ENCODE data around the gene ATRNL1.

Gene ATRNL1

DNA sequence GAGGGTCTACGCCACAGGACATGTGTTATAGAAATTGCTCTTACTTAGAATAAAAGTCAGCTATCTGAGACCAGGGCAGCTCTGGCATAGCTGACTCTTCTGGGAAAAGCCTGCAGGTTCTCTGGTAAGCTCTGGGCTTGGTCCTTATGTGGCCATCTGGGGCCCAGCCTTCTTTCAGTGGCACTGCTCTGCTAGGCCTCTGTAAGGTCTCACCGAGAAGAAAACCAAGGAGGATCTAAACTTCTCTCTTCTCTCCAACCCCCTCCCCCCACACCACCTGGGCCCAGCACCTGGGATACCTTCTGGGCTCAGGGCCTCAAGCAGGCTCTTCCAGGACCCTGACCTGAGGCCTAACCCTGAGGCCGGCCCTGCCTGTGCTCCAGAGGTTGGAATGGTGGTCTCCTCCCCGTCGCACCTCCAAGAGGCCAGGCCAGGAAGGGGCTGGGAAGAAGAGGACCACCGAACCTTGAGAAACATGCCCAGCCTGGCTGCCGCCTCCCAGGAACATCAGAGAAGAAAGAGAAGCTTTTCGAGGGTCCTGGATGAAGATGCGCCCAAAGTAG, 856.2 kb downstream of the ATRNL1 start:
- Mint-ChIP-seq H3K9me3 (no peaks in the 10 kb centered on the region), H3K27me3 (ENCODE audit: low read depth) (no peaks in the 10 kb centered on the region), H3K36me3 (ENCODE audit: low read depth) (no peaks in the 10 kb centered on the region), H3K4me3 (no peak overlapping the region), H3K27ac (no peak overlapping the region), H3K4me1 (ENCODE audit: low read depth) (no peaks in the 10 kb centered on the region)

DNA sequence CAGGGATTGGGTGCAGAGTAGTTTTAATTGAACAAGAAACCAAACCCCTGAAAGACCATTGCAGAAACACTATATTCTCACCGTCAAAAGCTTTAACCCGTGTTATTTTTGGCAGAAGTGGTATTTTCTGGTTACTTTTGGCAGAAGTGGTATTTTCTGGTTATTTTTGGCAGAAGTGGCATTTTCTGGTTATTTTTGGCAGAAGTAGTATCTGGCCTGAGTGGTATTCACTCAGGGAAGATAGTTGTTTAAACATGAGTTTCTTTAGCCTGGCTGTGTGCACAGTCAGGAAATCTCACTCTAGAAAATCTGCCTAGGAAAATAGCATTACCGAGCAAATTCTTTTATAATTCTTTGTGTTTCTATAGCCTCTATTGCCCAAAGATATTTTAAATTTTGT, 857.2 kb downstream of the ATRNL1 start:
- no peaks in the 10 kb centered on the region for H3K9me3 Mint-ChIP-seq
- no peak overlapping the region for H3K27ac Mint-ChIP-seq
- H3K27me3 Mint-ChIP-seq (ENCODE audit: low read depth), result no peaks in the 10 kb centered on the region

DNA sequence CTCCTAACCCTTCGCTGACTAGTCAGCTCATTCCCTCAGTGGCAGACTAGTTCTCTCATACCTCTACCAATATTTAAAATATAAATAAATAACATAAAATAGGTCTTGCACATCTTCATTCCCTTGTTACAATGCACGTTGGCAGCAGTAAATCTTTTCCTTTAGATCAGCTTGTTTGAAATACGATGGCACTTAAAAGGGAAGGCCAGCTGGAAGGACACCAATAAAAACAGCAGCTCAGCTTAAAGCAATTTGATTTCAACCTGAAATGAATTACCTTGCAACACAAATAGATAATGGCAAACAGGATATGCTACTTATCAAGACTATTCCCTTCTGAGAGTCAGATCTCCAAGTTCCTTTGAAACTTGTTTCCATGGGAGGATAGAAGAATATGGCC, 858.1 kb downstream of the ATRNL1 start:
- Mint-ChIP-seq H3K4me1 (ENCODE audit: low read depth) (no peaks in the 10 kb centered on the region), H3K9me3 (no peaks in the 10 kb centered on the region), H3K36me3 (ENCODE audit: low read depth) (no peaks in the 10 kb centered on the region), H3K27ac (no peak overlapping the region), H3K4me3 (no peak overlapping the region), H3K27me3 (ENCODE audit: low read depth) (no peaks in the 10 kb centered on the region)

More for the DNA sequence above, 857.2 kb downstream of the ATRNL1 start:
- Mint-ChIP-seq H3K4me3 (no peak overlapping the region), H3K4me1 (ENCODE audit: low read depth) (no peaks in the 10 kb centered on the region), H3K36me3 (ENCODE audit: low read depth) (no peaks in the 10 kb centered on the region)

DNA sequence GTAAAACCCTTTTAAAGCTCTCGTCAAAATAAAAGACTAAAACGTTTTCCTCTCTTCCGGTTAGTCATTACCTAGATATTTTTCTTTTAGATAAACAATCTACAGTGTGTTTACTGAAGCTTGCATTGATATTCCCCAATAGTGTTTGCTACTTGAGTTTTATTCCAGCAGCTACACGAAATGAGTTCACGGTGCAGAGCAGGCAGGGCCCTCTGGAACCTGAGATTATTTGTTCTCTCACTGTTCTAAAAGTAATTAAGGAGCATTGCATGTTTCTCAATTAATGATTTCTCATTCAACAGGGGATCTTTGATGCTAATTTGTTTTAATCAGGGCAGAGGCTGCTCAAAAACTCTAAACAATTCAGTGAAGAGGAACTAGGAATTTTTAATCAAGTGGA, 860.1 kb downstream of the ATRNL1 start:
- Mint-ChIP-seq H3K27ac (no peak overlapping the region), H3K27me3 (ENCODE audit: low read depth) (no peaks in the 10 kb centered on the region), H3K4me1 (ENCODE audit: low read depth) (no peaks in the 10 kb centered on the region)

DNA sequence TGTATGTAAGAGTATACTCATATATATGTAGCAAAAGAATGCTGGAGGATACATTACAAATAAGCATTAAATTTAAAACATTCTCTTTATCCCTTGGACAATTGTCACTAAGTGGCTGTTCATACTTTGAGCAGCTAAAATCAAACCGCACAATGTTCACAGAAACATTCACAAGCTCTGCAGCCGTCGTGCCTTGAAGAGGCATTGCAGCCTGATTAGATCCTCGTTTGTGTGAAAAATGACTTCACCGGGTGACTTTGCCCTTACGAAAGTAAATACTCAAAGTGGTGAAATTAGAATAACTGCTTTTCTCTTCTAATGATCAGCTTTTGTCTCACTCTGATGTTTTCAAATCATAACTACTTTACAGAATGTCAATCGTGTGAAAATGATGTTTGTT, 860.8 kb downstream of the ATRNL1 start:
- Mint-ChIP-seq H3K4me3 (no peak overlapping the region), H3K27ac (no peak overlapping the region), H3K36me3 (ENCODE audit: low read depth) (no peaks in the 10 kb centered on the region), H3K9me3 (no peaks in the 10 kb centered on the region), H3K27me3 (ENCODE audit: low read depth) (no peaks in the 10 kb centered on the region), H3K4me1 (ENCODE audit: low read depth) (no peaks in the 10 kb centered on the region)

More for the DNA sequence above, 860.1 kb downstream of the ATRNL1 start:
- Mint-ChIP-seq H3K4me3 (no peak overlapping the region), H3K36me3 (ENCODE audit: low read depth) (no peaks in the 10 kb centered on the region), H3K9me3 (no peaks in the 10 kb centered on the region)

DNA sequence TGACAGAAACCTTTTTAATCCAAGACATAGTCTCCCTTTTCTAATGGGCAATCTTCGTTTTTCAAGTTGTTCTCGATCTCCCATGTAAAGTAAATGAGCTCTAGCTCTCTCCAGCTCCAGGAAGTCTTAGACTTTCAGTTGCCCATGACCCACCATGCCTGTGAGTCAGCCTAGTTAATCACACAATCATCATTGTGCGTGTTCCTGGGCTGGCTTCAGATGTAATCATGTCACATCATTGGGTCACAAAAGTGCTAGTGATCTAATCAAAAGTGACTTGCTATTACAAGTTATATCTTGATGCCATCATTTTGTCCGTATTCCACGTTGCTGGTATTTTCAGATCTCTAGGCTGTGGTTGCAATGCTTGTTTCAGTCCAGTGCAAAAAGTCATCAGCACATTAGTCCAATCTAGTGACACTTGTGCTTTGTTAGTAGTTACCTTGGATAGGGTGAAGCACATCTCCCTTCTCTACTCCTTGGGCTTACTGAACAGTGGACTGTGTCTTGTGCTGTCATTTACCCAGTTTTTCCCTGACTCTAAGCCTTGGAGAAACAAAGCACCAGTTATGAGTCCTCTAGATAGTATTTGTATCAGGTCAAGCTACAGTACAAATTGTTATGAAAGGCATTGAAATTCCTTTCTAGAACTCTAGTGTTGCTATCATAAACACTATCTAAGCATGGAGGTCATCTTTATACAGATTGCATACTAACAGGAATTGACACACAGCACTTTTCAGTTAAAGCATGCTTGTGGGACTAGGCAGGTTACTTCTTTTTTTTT, 863.3 kb downstream of the ATRNL1 start:
- H3K27ac Mint-ChIP-seq, result no peak overlapping the region

DNA sequence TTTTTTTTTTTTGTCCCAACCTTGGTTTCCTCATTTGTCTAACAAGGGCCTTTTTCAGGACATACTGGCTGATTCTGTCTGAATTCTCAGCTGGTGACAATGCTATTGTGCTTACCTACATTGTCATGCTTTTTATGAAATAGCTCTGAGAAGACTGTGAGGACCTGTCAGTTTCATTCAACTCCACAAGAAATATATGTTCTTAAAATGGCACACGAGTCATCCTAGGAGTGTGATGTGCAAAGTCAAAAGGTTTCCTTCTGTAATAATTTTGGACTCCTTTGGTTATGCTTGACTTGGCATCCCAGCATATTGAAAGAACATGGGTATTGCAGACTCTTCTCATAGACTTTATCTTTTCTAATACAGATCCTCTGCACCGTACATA, 863.8 kb downstream of the ATRNL1 start:
- no peaks in the 10 kb centered on the region for H3K27me3 Mint-ChIP-seq (ENCODE audit: low read depth)
- H3K4me1 Mint-ChIP-seq (ENCODE audit: low read depth), result no peaks in the 10 kb centered on the region
- H3K27ac Mint-ChIP-seq, result no peak overlapping the region
- no peak overlapping the region for H3K4me3 Mint-ChIP-seq
- H3K36me3 Mint-ChIP-seq (ENCODE audit: low read depth), result no peaks in the 10 kb centered on the region
- no peaks in the 10 kb centered on the region for H3K9me3 Mint-ChIP-seq

More for the DNA sequence above, 863.3 kb downstream of the ATRNL1 start:
- no peaks in the 10 kb centered on the region for H3K4me1 Mint-ChIP-seq (ENCODE audit: low read depth)
- H3K27me3 Mint-ChIP-seq (ENCODE audit: low read depth), result no peaks in the 10 kb centered on the region
- H3K4me3 Mint-ChIP-seq, result no peak overlapping the region
- no peaks in the 10 kb centered on the region for H3K36me3 Mint-ChIP-seq (ENCODE audit: low read depth)
- no peaks in the 10 kb centered on the region for H3K9me3 Mint-ChIP-seq

DNA sequence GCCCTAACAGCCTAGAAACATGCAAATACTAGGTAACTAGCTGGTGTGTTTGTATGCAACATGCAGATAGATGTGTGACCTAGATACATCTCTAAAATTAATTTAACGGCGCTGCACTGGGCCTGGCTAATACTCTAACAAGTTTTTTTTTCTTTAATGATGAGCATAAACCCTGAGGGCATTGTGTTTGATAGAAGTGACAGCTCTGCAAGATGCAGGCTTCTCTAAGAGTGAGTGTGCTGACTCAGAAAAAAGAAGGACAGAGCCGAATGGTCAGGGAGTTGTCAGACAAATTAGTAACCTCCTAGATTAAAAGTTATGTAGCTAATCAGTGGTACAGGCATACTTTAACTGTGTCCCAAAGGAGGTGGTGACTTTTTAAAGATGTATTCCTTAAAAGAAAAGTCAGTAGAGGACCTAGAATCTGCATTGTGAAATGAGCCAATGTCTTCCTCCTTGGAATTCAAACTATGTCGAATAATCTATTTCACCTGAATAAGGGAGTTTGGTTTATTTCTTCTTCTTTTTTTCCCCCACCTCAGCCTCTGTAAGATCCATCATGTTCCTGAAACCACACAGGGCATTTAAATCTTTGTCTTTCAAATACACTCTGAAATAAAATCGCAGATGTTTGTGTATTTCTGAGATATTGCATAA, 864.7 kb downstream of the ATRNL1 start:
- H3K36me3 Mint-ChIP-seq (ENCODE audit: low read depth), result no peaks in the 10 kb centered on the region
- H3K4me1 Mint-ChIP-seq (ENCODE audit: low read depth), result no peaks in the 10 kb centered on the region
- H3K4me3 Mint-ChIP-seq, result no peak overlapping the region
- no peaks in the 10 kb centered on the region for H3K9me3 Mint-ChIP-seq
- no peaks in the 10 kb centered on the region for H3K27me3 Mint-ChIP-seq (ENCODE audit: low read depth)
- H3K27ac Mint-ChIP-seq, result no peak overlapping the region

DNA sequence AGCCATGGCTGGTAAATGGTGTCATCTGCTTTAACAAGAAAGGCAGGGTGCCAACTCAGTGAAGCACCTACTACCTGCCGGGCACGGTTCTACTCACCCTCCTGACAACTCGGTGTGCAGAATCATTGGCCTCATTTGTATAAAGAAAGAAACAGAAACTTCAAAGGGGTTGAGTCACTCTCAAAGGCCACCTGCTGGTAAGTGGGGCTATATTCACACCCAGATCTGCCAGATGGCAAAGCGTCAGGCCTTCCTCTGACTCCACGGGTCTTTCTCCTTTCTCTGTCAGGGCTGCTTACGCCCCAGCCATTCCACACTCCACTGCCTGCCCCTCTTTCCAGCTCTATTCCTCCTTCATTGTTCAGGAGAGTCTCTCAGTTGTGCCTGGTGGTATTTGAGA, 870.7 kb downstream of the ATRNL1 start:
- Mint-ChIP-seq H3K27me3 (ENCODE audit: low read depth) (no peaks in the 10 kb centered on the region), H3K4me3 (no peak overlapping the region), H3K4me1 (ENCODE audit: low read depth) (no peaks in the 10 kb centered on the region), H3K27ac (no peak overlapping the region), H3K36me3 (ENCODE audit: low read depth) (no peaks in the 10 kb centered on the region), H3K9me3 (no peaks in the 10 kb centered on the region)

DNA sequence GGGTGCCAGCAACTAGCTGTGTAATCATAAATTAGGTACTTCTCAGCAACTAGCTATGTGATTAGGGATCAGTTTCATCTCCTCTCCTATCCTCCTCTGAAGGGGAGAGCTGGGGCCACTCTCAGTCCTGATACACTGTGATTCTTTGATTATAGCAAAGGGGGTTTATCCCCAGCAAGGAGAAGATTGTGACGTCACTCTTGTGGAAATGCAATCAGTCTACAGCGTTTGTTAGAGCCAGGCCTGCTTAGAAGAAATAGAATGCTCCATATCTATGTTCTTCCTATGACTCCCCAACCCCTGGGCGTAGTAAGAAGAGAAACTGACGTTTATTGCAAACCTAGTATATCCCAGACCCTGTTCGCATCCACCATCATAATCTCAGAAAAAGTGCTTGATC, 871.7 kb downstream of the ATRNL1 start:
- Mint-ChIP-seq H3K4me3 (no peak overlapping the region), H3K36me3 (ENCODE audit: low read depth) (no peaks in the 10 kb centered on the region), H3K27ac (no peak overlapping the region), H3K27me3 (ENCODE audit: low read depth) (no peaks in the 10 kb centered on the region), H3K9me3 (no peaks in the 10 kb centered on the region), H3K4me1 (ENCODE audit: low read depth) (no peaks in the 10 kb centered on the region)

DNA sequence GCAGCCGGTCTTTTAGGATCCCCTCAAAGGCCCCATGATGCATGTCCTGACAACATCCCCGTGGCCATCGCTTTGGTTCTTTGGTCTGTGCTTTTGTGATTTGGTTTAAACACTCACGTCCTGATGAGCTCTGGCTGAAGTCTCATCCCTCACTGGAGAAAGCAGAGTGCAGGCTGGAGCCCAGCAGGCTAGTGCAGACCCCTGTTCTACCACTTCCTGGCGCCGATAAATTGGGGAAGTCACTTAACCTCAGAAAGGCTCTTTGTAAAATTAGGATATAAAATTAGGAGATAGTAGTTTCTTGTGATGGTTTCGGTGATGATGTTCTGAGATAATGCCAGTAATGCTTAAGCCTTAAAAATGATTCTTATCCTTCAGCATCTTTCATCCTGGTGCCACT, 872.2 kb downstream of the ATRNL1 start:
- no peaks in the 10 kb centered on the region for H3K9me3 Mint-ChIP-seq
- H3K36me3 Mint-ChIP-seq (ENCODE audit: low read depth), result no peaks in the 10 kb centered on the region
- H3K27ac Mint-ChIP-seq, result no peak overlapping the region
- no peak overlapping the region for H3K4me3 Mint-ChIP-seq
- no peaks in the 10 kb centered on the region for H3K4me1 Mint-ChIP-seq (ENCODE audit: low read depth)
- H3K27me3 Mint-ChIP-seq (ENCODE audit: low read depth), result no peaks in the 10 kb centered on the region

DNA sequence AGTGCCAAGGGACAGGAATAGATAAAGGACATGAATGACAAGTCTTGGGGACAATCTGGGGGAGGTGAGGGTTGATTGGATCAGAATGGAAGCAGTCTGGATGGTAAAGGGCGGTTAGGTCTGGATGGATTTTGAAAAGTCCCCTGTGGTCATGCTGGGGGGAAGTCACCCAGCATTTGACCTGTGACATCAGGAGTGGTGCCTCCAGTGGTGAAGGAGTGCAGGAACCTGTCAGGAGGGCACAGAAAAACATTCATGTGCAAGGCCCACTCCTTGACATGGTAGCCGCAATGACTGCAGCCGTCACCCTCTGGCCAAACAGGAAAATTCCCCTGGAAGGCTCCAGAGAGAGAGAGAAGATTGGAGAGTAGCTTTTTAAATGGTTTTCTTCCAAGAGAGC, 875.1 kb downstream of the ATRNL1 start:
- Mint-ChIP-seq H3K27ac (no peak overlapping the region), H3K4me3 (no peak overlapping the region), H3K27me3 (ENCODE audit: low read depth) (no peaks in the 10 kb centered on the region), H3K4me1 (ENCODE audit: low read depth) (no peaks in the 10 kb centered on the region), H3K36me3 (ENCODE audit: low read depth) (no peaks in the 10 kb centered on the region), H3K9me3 (peaks cover 10% of the 10 kb centered on the region)

DNA sequence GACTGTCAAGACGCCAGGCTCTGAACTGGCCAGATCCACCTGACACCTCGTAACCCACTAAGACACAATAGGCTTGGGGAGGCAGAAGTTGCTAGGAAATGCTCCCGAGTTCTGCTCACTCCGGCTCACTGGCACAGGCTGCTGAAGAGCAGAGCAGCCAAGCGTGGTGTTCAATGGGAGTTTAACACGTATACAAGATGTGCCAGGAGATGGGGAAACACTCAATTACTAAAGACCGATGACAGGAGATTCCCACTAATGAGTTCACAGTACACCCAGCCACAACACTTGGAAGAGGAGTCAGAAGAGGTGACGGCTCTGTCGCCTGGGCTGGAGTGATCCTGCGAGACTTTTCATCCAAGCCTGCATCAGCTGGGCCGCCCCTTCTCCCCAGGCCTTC, 876.4 kb downstream of the ATRNL1 start:
- Mint-ChIP-seq H3K9me3 (peaks cover 10% of the 10 kb centered on the region), H3K4me3 (no peak overlapping the region), H3K36me3 (ENCODE audit: low read depth) (no peaks in the 10 kb centered on the region), H3K4me1 (ENCODE audit: low read depth) (no peaks in the 10 kb centered on the region), H3K27me3 (ENCODE audit: low read depth) (no peaks in the 10 kb centered on the region), H3K27ac (no peak overlapping the region)

DNA sequence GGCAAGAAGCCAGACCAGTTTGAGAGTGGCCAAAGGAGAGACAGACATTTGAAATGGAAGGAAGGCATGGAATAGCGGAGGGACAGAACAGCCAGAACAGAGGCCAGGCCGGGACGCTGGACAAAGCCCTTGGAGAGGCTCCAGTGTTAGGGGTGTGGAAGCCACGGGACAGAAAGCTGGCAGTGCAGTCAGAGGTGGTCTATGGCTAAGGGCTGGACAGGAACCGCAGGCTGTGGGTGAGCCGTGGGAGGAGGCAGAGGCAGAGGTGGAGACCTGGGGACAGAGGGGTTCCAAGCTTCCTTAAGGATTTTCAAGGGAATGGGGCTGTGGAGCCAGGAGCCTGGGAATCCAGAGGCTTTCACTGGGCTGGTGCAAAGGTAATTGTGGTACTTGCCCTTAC, 878.8 kb downstream of the ATRNL1 start:
- H3K27me3 Mint-ChIP-seq (ENCODE audit: low read depth), result no peaks in the 10 kb centered on the region
- H3K36me3 Mint-ChIP-seq (ENCODE audit: low read depth), result no peaks in the 10 kb centered on the region
- H3K9me3 Mint-ChIP-seq, result peaks cover 10% of the 10 kb centered on the region
- no peak overlapping the region for H3K4me3 Mint-ChIP-seq
- no peaks in the 10 kb centered on the region for H3K4me1 Mint-ChIP-seq (ENCODE audit: low read depth)
- no peak overlapping the region for H3K27ac Mint-ChIP-seq

DNA sequence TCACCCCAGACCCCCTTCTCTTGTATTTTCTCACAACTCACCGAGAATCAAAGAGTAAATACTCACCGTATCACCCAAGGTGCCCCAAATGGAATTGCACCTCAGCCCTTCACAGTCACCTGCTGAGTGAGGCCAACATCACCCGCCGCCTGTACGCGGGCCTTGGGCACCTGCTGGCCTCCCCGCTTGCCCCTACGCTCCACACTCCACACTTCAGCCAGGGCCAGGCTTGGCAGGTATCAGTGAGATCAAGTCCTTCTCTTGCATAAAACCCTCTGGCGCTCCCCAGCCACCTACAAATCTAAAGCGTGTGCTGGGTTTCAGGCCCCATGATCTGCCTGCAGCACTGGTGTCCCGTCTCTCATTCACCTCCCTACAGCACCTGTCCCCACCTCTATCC, 879.3 kb downstream of the ATRNL1 start:
- Mint-ChIP-seq H3K9me3 (peaks cover 10% of the 10 kb centered on the region), H3K27me3 (ENCODE audit: low read depth) (no peaks in the 10 kb centered on the region), H3K4me1 (ENCODE audit: low read depth) (no peaks in the 10 kb centered on the region), H3K27ac (no peak overlapping the region), H3K4me3 (no peak overlapping the region), H3K36me3 (ENCODE audit: low read depth) (no peaks in the 10 kb centered on the region)

All from T-helper 1 cell treated with Interleukin-12 subunit alpha and Interleukin-12 subunit beta and Interleukin-4 antibody, amounts not matched to agents 30 μg/mL and 1 μg/mL, for 36 hours (primary cell).